H1 (cell line): ENCODE measurements around the gene AMPD1. TPM values are rescaled to one million over a fixed set of nuclear protein-coding genes. Genes with fewer than 3 reads are reported as not detected.

Source experiments
- CTCF ChIA-PET: fragments of 300-600 bp; sonication (Branson Sonifier 250); formaldehyde crosslinking; loops from one replicate; lab custom pipeline; 2021; ENCODE audit not compliant: partially characterized antibody; lab: Charles Lee
- POLR2A ChIA-PET: fragments of 300-600 bp; sonication (Branson Sonifier 250); formaldehyde crosslinking; loops from one replicate; lab custom pipeline; 2021; ENCODE audit warnings: inconsistent platforms; ENCODE audit not compliant: partially characterized antibody; lab: Charles Lee
- DNase-seq, 2 experiments: peaks; one replicate each; pipeline versions ENCODE4 v3.0.0 to v3.0.0-alpha.2; 2010 to 2022; ENCODE audit warnings: low spot score in 2 of 2, low read depth in 1 of 2, mixed read lengths in 1 of 2
- FAIRE-seq: peaks from 2 replicates; lab custom pipeline; 2011; peaks lifted over from hg19 to GRCh38; lab: Jason Lieb, UNC
- H2AFZ ChIP-seq: 2 replicates; pipeline ENCODE4 v1.8.1; 2012; ENCODE audit warnings: low read length, inconsistent platforms
- H2AK5ac ChIP-seq: 2 replicates; pipeline ENCODE4 v1.6.1; 2013; ENCODE audit warnings: low read depth, low read length
- H2BK120ac ChIP-seq: replicated peaks from 2 replicates; pipeline ENCODE3; 2013; ENCODE audit warnings: low read depth, low read length, inconsistent platforms
- H2BK12ac ChIP-seq: 2 replicates; pipeline ENCODE4 v1.6.1; 2013; ENCODE audit warnings: low read depth, low read length
- H2BK15ac ChIP-seq: 2 replicates; pipeline ENCODE4 v1.6.1; 2013; ENCODE audit warnings: low read length
- H2BK20ac ChIP-seq: 2 replicates; pipeline ENCODE4 v1.6.1; 2013; ENCODE audit warnings: low read length
- H2BK5ac ChIP-seq: 2 replicates; pipeline ENCODE4 v1.6.1; 2013; ENCODE audit warnings: low read depth, low read length
- H3K14ac ChIP-seq: 2 replicates; pipeline ENCODE4 v1.6.1; 2013; ENCODE audit warnings: inconsistent platforms; ENCODE audit not compliant: insufficient read length
- H3K18ac ChIP-seq: 2 replicates; pipeline ENCODE4 v1.6.1; 2013; ENCODE audit warnings: low read length; ENCODE audit errors: extremely low read depth
- H3K23ac ChIP-seq: 2 replicates; pipeline ENCODE4 v1.6.1; 2013; ENCODE audit warnings: inconsistent platforms; ENCODE audit not compliant: insufficient read length
- H3K23me2 ChIP-seq: 2 replicates; pipeline ENCODE4 v1.6.1; 2013; ENCODE audit warnings: low read depth, low read length
- H3K27ac ChIP-seq: 2 replicates; pipeline ENCODE4 v1.6.1; 2011; ENCODE audit warnings: low read depth, low read length, inconsistent platforms
- H3K27me3 ChIP-seq, 4 experiments: replicated peaks in 1 of 4; 1 replicate in 1 of 4; 2 replicates in 3 of 4; pipeline versions ENCODE4 v1.6.1 to v1.8.1; 2011 to 2013; ENCODE audit warnings: low read length in 3 of 4, mild to moderate bottlenecking in 3 of 4, inconsistent platforms in 2 of 4, mixed read lengths in 2 of 4, moderate library complexity in 1 of 4; ENCODE audit not compliant: control insufficient read depth in 3 of 4, insufficient read depth in 3 of 4; ENCODE audit errors: extremely low read depth in 1 of 4
- H3K36me3 ChIP-seq, 4 experiments: 2 replicates each; pipeline versions ENCODE4 v1.6.1 to v1.8.1; 2011 to 2013; ENCODE audit warnings: mild to moderate bottlenecking in 4 of 4, low read length in 3 of 4, moderate library complexity in 2 of 4, control low read depth in 1 of 4, inconsistent platforms in 1 of 4; ENCODE audit not compliant: insufficient read depth in 4 of 4, control insufficient read depth in 2 of 4
- H3K4ac ChIP-seq: replicated peaks from 2 replicates; pipeline ENCODE3; 2013; ENCODE audit warnings: low read length, low read depth, mixed read lengths, inconsistent platforms; ENCODE audit not compliant: insufficient read length
- H3K4me1 ChIP-seq, 4 experiments: replicated peaks in 1 of 4; 1 replicate in 1 of 4; 2 replicates in 3 of 4; pipeline versions ENCODE4 v1.6.1 to v1.8.1; 2011 to 2013; ENCODE audit warnings: low read length in 3 of 4, inconsistent platforms in 2 of 4, mixed read lengths in 1 of 4; ENCODE audit not compliant: insufficient read depth in 4 of 4, control insufficient read depth in 3 of 4
- H3K4me2 ChIP-seq, 2 experiments: 2 replicates each; pipeline versions ENCODE4 v1.6.1 to v1.8.1; 2011 to 2013; ENCODE audit warnings: low read depth in 2 of 2, low read length in 2 of 2, control low read depth in 1 of 2, inconsistent platforms in 1 of 2, mild to moderate bottlenecking in 1 of 2; ENCODE audit not compliant: insufficient read depth in 1 of 2
- H3K4me3 ChIP-seq, 4 experiments: fragments of 200-600, 300-600 bp in 1 of 4; sonication (generic), shearing (Covaris generic), sonication (Bioruptor Twin) in 1 of 4; 2 replicates each; pipeline versions ENCODE4 v1.5.1 to v1.8.1; 2011 to 2016; ENCODE audit warnings: low read length in 4 of 4, low read depth in 3 of 4, control low read depth in 2 of 4, inconsistent platforms in 2 of 4, mild to moderate bottlenecking in 2 of 4, mixed read lengths in 1 of 4, moderate library complexity in 1 of 4; ENCODE audit not compliant: insufficient read depth in 2 of 4; ENCODE audit errors: extremely low read depth in 1 of 4
- H3K56ac ChIP-seq: replicated peaks from 2 replicates; pipeline ENCODE3; 2013; ENCODE audit warnings: low read depth, mild to moderate bottlenecking, mixed read lengths, low read length, inconsistent platforms; ENCODE audit not compliant: insufficient read length
- H3K79me1 ChIP-seq: 2 replicates; pipeline ENCODE4 v1.6.1; 2013; ENCODE audit warnings: low read depth, low read length, control low read depth
- H3K79me2 ChIP-seq, 2 experiments: 2 replicates each; pipeline versions ENCODE4 v1.6.1 to v1.8.1; 2012 to 2013; ENCODE audit warnings: low read length in 2 of 2, mild to moderate bottlenecking in 2 of 2, inconsistent platforms in 1 of 2; ENCODE audit not compliant: insufficient read depth in 2 of 2, control insufficient read depth in 1 of 2
- H3K9ac ChIP-seq, 4 experiments: replicated peaks in 1 of 4; 1 replicate in 1 of 4; 2 replicates in 3 of 4; pipeline versions ENCODE4 v1.6.1 to v1.8.1; 2011 to 2013; ENCODE audit warnings: low read depth in 3 of 4, low read length in 3 of 4, control low read depth in 2 of 4, mild to moderate bottlenecking in 2 of 4, moderate library complexity in 2 of 4, inconsistent platforms in 1 of 4; ENCODE audit errors: extremely low read depth in 1 of 4
- H3K9me3 ChIP-seq, 2 experiments: 2 replicates each; pipeline versions ENCODE4 v1.6.1 to v1.8.1; 2012 to 2013; ENCODE audit warnings: mild to moderate bottlenecking in 2 of 2, moderate library complexity in 2 of 2, control low read depth in 1 of 2, inconsistent platforms in 1 of 2, low read depth in 1 of 2, low read length in 1 of 2, mixed read lengths in 1 of 2; ENCODE audit not compliant: insufficient read depth in 2 of 2
- H4K20me1 ChIP-seq, 2 experiments: replicated peaks in 1 of 2; 2 replicates each; pipeline versions ENCODE3 to v1.8.1; 2011 to 2013; ENCODE audit warnings: inconsistent platforms in 2 of 2, low read length in 2 of 2, mild to moderate bottlenecking in 1 of 2; ENCODE audit not compliant: insufficient read depth in 2 of 2, control insufficient read depth in 1 of 2
- H4K5ac ChIP-seq: 2 replicates; pipeline ENCODE4 v1.6.1; 2013; ENCODE audit warnings: low read length, low read depth, mixed read lengths, inconsistent platforms; ENCODE audit not compliant: insufficient read length
- H4K8ac ChIP-seq: 2 replicates; pipeline ENCODE4 v1.8.0; 2013; ENCODE audit warnings: mild to moderate bottlenecking, moderate library complexity, low read length, inconsistent platforms; ENCODE audit not compliant: insufficient read depth; ENCODE audit errors: extremely low read depth
- H4K91ac ChIP-seq: replicated peaks from 2 replicates; pipeline ENCODE3; 2013; ENCODE audit warnings: low read length, mixed read lengths, inconsistent platforms; ENCODE audit not compliant: insufficient read length
- BCL11A ChIP-seq, 2 experiments: IDR thresholded peaks; one replicate each; pipeline ENCODE4 v1.6.1; 2011; ENCODE audit warnings: low read depth in 2 of 2, low read length in 2 of 2, mild to moderate bottlenecking in 2 of 2
- CBX5 ChIP-seq: fragments of 300-800, 300-1000 bp; sonication (generic); IDR thresholded peaks from 2 replicates; pipeline ENCODE4 v1.7.1; 2016; ENCODE audit warnings: antibody characterized with exemption, low read length, low read depth
- CBX8 ChIP-seq: fragments of 300-800, 300-1000 bp; sonication (generic); IDR thresholded peaks from 2 replicates; pipeline ENCODE4 v1.7.1; 2016; ENCODE audit warnings: low read depth, low read length, borderline replicate concordance
- GABPA ChIP-seq: IDR thresholded peaks from 2 replicates; pipeline ENCODE4 v1.6.1; 2011; ENCODE audit warnings: mild to moderate bottlenecking, low read length, moderate library complexity, borderline replicate concordance; ENCODE audit not compliant: insufficient read depth
- KDM4A ChIP-seq: IDR thresholded peaks from one replicate; pipeline ENCODE4 v1.7.1; 2012; ENCODE audit warnings: low read depth, mild to moderate bottlenecking, moderate library complexity, low read length, inconsistent platforms; ENCODE audit not compliant: severe bottlenecking
- POLR2AphosphoS5 ChIP-seq: IDR thresholded peaks from 2 replicates; pipeline ENCODE4 v1.6.1; 2011; ENCODE audit warnings: low read depth, low read length
- RFX5 ChIP-seq: IDR thresholded peaks from 2 replicates; pipeline ENCODE4 v1.6.1; 2011; ENCODE audit warnings: low read depth, low read length, improper control_type of control experiment, borderline replicate concordance
- SP4 ChIP-seq: IDR thresholded peaks from 2 replicates; pipeline ENCODE4 v1.6.1; 2012; ENCODE audit warnings: low read length, inconsistent platforms
- TAF1 ChIP-seq: IDR thresholded peaks from 2 replicates; pipeline ENCODE4 v1.6.1; 2011; ENCODE audit warnings: mild to moderate bottlenecking, low read depth, low read length
- TCF12 ChIP-seq: IDR thresholded peaks from 2 replicates; pipeline ENCODE4 v1.6.1; 2011; ENCODE audit warnings: low read depth, mild to moderate bottlenecking, low read length
- WGBS, 2 experiments: shearing (Covaris generic) in 1 of 2; methylation state at CpG; one replicate each; pipeline versions ENCODE4 v1.1.6 to v1.1.7; 2013 to 2015; ENCODE audit warnings: low lambda C conversion rate in 2 of 2, mixed read lengths in 2 of 2, inconsistent platforms in 1 of 2, low coverage in 1 of 2, missing lambda C conversion rate in 1 of 2; ENCODE audit not compliant: insufficient replicate concordance in 2 of 2, insufficient coverage in 1 of 2, insufficient read length in 1 of 2; ENCODE audit errors: extremely low coverage in 1 of 2, missing lambda C conversion rate in 1 of 2; 5-methylcytosine and 5-hydroxymethylcytosine counted together
- polyA plus RNA-seq, 7 experiments: library from polyadenylated mRNA; depleted of rRNA in 3 of 7; stranded (reverse) in 5 of 7; unstranded in 2 of 7; fragments of >200 nt in 5 of 7; fragments of 200-250 nt in 2 of 7; gene quantifications; 1 replicate in 5 of 7; 2 replicates in 1 of 7; 4 replicates in 1 of 7; pipeline versions ENCODE4 v1.2.1 to v1.2.3, GENCODE V29; 2011 to 2013; ENCODE audit warnings: missing spikeins in 2 of 7, mixed read lengths in 2 of 7
- total RNA-seq: library from RNA; stranded (reverse); fragmentation: NEBNext Ultra II Directional; extraction: Animal tissue kit (Norgen Biotek cat#: 25700); gene quantifications from 2 replicates; pipeline ENCODE4 v1.2.1, GENCODE V29; 2021
- TF ChIP-seq, protein P1 (sequence below): IDR thresholded peaks from 2 replicates; pipeline ENCODE4 v1.6.1; 2012; ENCODE audit warnings: inconsistent platforms

The AMPD1 gene
- total and polyA plus RNA-seq, 2 of the 8 experiments (the other 6 are each of a cell fraction or from before 2014, with no cell fraction given): not detected

DNA sequence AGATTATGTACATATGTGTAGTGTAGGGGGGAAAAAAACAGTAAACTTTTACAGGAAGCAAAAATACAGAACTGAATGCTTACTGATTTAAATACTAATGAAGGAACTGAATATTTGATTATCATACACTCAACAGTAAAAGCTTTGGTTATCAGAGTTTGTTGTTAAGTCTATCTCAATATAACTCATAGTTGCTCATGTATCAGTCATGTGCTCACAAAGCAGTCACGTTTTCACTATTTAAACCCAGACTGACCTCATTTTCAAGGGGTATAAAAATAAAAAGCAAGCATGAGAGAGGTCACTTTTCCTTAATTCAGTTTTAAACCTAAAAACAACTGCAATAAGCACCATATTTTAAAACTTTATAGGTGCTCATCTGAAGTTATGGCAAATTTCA is 28.1 kb upstream of the AMPD1 start:
- Histone ChIP-seq H3K4me1 (no peaks in the 10 kb centered on the region), H2BK20ac (no peak overlapping the region), H3K4ac (no peak overlapping the region), H3K27ac (no peak overlapping the region), H2BK15ac (no peak overlapping the region), H3K9me3 (no peaks in the 10 kb centered on the region), H2AK5ac (no peak overlapping the region), H4K91ac (no peak overlapping the region), H4K5ac (no peak overlapping the region), H2BK120ac (no peak overlapping the region), H3K23ac (no peak overlapping the region), H3K56ac (no peak overlapping the region), H4K20me1 (peaks cover 0 to 1% of the 10 kb centered on the region in 2 experiments), H3K79me1 (no peaks in the 10 kb centered on the region), H3K18ac (no peak overlapping the region), H3K4me3 (no peak overlapping the region), H3K9ac (no peak overlapping the region), H3K4me2 (no peak overlapping the region), H2BK12ac (no peak overlapping the region), H3K79me2 (no peaks in the 10 kb centered on the region; a peak in 1 of 4 replicates), H3K23me2 (no peaks in the 10 kb centered on the region), H4K8ac (no peak overlapping the region), H3K27me3 (no peaks in the 10 kb centered on the region), H2BK5ac (no peak overlapping the region), H3K14ac (no peak overlapping the region), H2AFZ (no peak overlapping the region), H3K36me3 (peaks cover 43 to 98% (median 84%) of the 10 kb centered on the region in 4 experiments)
- 50% methylated on average over 1 of the region's 1 CpG; no CpG with 5 or more reads in 1 of the 2 experiments for WGBS, 2 experiments
- POLR2A ChIA-PET: interaction anchor here (0.8 to 1.6 kb wide), 4 partner anchors 11 to 34 kb away, joined by 3 to 4 read pairs (median 3); partner anchors contain the start of gene CSDE1
- TF ChIP-seq, protein P1, sequence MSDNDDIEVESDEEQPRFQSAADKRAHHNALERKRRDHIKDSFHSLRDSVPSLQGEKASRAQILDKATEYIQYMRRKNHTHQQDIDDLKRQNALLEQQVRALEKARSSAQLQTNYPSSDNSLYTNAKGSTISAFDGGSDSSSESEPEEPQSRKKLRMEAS: no peak
- TF ChIP-seq BCL11A (IDR thresholded peaks at IDR 0.05; ENCODE audit: low read depth in 2 of 2, low read length in 2 of 2) (no peak), GABPA (no peak), RFX5 (no peak), TAF1 (no peak), CBX8 (no peak), TCF12 (no peak), CBX5 (no peak), POLR2AphosphoS5 (no peak), SP4 (no peak), KDM4A (no peak)
- FAIRE-seq (no peak), DNase-seq (no peak)
- CTCF ChIA-PET: no interaction called here
